COLO668 (cell line): ENCODE data around the gene KIRREL3.

Experiments
- DNase-seq: peaks from one replicate; lab custom pipeline; 2025; ENCODE audit not compliant: unreplicated experiment; lab: John Stamatoyannopoulos, UW

The KIRREL3 gene

DNA sequence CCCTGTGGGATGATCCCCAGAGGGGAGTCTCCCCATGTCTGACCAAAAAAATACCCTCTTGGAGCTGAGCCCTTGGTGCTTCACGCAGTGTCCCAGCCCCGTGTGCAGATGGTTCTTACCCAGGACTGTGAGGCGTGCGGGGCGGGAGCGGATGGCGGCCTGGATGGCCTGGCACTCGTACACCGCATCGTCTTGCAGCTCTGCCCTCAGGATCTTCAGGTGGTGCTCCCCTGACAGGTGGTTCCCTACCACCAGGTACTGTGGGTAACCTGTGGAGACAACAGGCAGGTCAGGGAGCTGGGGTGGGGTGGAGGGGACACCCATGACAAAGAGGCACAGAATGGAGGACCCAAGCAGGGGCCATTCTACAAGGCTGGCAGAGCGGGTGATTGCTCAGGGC is 479.4 kb downstream of the KIRREL3 start:
- DNase-seq = no peak

DNA sequence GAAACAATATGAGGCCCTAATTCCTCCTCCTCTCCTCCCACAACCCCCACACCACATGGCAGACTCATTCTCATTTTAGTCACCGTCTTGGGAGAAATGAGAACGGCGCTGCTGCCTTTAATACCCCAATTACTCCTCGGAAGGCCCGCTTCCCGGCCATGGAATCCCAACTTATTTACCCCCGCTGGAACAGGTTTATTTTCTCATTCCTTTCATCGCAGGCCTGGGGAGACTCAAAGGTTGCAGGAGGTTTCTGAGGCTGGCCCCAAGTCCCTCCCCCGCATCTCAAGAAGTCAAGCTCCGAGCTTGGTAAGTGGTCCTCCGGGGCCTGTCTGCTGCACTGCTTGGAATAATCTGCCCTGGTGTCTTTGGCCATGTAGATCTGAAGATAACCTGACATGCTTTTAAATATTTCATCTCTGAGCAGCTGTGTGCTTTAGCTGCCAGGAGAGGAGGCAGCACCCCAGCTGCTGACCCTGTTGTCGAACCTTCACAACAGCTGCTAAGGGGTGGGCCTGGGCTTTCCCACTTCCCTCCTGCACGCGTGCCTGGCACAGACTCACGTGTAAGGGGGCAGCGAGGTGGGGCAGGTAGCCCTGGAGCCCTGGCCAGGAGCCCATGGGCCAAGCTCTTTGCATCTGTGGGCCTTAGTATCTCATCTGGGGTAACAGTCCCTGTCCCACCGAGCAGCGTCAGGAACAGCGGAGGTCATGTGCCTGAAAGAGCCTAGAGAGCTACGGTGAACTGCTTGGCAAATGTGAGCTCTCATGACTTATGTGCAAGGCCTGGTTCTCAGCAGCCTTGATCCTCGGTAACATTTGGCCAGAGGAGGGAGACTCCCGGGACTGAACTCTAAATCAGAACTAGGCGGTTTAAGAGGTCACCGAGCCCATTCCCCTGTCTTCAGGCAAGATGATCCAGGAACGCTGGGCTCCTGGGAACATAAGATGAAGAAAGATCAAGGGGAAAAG is 480.5 kb downstream of the KIRREL3 start:
- no peak for DNase-seq

DNA sequence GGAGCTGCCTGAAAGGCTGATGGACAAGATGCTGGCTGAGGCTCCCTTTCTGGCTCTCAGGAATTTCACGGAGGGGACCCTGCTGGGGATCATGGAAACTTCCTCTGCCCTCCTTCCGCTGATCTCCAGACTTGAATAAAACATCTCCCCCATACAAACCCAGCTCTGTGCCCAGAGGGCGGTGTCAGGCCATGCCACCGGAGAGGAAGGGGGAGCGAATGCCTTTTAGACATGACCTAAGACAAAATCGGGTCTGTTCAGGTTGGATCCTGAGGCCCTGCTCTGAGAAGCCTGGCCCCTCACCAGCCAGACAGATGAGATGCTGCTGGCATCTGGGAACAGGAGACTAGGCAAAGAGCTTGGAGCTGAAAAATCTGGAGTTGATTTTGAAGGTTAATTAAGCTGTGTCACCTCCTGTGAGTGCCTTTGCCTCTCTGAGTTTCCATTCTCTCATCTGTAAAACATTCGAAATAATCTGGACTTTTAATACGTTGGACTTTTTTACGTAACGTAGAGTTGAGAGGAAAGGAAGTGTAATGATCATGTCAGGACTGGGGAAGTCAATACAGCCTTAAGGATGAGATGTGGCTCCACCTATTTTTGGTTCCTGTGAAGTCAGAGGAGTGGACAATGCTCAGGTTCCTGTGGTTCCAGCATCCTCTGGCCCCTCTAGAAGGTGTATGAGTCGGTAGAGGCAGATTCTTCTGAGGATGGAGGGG is 481.4 kb downstream of the KIRREL3 start:
- no peak for DNase-seq

DNA sequence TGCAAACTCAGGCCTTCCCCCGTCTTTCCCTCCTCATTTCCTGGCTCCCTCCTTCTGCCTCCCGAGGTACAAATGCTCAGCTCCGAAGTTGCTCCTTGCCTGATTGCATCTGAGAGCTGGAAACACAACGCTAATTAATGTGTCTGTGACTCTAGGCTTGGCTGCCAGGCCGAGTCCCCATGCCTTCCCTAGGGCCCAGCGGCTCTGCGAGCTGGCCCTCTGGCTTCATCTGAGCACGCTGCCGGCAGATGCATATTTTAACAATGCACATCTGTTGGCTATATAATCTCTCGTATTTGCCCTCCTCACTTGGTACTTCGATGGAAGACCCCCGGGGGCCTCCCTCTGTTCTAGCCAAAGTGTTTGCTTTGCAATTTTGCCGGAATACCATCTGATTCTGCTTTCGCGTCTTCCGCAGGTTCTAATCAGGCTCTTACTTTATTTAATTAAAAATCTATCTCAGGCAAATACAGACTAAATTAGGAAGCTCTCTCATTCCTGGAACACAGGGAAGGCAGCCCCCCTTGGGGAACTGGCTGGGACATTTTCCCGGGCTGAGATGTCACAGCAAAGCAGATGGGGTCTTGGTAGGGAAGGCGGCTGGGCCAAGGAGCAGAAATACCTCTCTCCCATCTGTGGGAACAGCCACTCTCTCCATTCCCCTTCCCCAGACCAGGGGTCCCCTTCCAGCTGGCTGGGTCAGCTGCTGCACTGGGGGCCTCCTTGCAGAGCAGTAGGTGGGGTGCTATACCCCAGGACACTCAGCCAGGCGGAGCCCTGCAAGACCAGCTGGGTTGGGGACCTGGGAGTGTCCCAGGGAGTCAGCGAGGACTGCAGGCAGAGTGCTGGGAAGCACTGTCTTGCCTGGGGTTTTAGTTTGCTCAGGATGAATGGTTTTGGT is 482.2 kb downstream of the KIRREL3 start:
- DNase-seq = no peak

DNA sequence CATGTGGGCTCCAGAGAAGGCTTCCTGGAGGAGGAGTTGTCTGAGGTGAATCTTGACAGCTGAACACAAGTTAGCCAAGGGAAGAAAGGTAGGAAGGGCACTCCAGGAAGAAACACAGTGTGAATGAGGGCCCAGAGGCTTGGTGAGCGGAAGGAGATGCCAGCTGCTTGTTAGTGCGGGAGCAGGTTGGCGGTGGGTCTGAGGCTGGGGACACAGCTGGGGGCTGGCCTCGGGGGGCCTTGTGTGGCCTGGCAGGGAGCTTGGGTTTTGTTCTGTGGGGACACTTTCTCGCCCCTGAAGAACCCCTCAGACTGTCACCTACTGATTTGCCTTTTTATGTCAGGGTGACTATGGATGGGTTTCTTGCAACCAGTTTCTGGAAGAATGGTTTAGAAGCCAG is 485.1 kb downstream of the KIRREL3 start:
- DNase-seq = no peak

DNA sequence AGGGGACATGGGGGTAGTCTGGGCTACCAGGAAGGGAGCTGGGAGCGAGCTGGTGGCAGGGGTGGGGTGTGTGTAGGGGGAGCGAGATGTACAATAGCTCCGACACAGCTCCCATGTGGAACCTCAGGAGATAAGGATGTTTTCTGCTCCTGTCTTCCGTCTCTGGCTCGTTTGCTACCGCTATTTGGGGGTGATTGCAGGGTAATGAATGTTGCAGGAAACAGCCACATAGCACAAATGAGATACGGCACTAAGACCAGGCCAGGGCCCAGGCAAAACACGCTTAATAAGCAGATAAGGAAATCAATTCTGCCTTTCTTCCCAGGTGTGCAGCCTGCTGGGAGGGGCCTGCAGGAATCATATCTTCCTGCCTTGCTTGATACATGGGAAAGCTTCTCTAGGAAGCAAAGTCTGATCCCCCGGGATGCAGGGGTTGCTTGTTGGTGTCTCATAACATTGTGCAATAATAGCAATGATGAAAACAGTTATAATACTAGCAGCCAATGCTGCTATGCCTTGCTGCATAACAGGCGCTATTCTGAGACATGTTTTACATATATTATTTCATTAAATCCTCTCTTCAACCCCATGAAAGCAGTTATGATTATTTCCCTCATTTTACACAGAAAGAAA is 486.4 kb downstream of the KIRREL3 start:
- DNase-seq = no peak

DNA sequence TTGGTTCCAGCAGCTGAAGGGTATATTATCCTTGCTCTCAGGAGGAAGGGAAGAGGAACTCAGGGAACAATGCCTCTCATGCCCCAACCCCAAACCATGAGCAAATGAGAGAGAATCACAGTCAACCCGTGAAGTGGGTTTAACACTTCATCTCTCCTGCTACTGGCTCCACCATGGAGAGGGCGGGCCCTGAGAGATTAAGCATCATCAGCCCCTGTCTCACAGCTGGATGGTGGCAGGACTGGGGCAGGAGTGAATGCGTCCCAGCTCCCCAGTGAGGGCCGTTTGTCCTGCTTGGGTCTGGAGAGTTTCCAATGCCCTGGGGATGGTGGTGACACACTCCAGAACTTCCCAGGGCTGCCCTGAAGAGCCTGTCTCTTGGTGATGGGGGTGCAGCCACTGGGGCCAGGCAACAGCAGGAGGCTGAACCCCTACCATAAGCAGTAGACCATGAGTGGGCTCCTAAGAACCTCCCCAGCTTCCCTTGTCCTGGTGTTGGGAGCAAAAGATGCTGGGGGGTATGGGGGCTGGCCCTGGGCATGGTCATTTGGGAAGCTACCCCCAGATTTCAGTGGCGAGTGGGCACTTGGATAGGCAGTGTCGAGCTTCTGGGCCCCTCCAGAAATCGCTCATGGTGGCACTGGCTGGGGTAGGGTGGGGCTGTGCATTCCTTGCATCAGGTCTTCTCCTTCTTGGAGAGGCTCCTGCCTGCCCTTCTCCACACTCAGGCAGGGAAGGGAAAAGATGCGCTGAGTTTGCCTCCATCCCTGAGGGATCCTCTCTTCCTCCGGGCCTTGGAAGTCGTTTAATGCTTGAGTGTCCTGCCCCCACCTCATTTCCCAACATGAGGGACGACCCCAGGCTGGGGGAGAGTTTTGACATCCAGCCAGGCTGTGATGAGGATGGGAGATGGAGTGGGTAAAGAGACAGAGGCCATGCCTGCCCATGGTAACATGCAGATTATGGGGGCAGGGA is 487.5 kb downstream of the KIRREL3 start:
- no peak for DNase-seq

DNA sequence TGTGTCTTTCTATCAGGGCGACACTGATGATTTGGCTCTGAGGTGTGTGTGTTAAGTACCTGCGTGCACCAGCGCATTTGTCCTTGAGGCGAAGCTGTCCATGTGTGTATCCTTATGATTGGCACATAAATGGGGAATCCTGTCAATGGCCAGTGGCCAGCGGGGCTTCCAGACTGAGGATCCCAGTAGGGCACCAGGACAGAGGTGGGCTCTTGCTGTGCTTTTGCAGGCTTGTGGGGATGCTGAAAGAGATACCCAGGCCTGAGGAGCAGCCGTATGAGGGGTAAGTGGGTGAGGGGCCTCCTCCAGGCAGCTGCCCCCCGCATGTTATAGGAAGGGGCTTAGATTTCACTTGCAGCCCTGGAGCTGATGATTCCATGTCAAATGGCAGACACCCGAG is 488.3 kb downstream of the KIRREL3 start:
- DNase-seq = no peak

DNA sequence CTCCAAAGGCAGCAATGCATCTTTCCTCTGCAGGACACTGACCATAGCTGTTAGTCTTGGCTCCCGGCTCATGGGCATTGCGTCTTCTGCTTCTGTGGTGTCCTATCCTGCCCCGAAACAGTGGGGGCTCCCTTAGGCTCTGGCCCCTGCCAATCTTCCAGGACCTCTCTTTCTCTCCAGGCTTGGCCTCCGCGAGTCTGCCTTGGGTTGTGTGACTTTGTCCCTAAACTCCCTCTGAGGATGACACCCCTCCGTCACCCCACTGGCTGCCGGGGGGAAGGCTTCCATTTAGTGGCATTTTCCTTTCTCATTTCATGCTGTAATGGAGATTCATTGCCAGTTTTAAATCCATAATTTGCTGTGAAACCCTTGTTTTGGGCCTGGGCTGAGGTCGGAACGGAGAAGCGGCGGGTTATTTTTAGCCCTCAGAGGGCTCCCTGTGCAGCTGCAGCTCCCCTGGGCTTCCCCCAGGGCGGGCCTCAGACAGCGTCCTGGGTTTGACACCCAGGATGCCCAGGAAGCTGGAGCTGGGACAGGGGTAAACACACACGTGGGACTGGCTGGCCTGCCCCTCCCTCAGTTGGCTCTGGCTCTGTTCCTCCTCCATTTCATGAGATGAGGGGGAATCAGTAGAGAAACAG is 489.0 kb downstream of the KIRREL3 start:
- no peak for DNase-seq

DNA sequence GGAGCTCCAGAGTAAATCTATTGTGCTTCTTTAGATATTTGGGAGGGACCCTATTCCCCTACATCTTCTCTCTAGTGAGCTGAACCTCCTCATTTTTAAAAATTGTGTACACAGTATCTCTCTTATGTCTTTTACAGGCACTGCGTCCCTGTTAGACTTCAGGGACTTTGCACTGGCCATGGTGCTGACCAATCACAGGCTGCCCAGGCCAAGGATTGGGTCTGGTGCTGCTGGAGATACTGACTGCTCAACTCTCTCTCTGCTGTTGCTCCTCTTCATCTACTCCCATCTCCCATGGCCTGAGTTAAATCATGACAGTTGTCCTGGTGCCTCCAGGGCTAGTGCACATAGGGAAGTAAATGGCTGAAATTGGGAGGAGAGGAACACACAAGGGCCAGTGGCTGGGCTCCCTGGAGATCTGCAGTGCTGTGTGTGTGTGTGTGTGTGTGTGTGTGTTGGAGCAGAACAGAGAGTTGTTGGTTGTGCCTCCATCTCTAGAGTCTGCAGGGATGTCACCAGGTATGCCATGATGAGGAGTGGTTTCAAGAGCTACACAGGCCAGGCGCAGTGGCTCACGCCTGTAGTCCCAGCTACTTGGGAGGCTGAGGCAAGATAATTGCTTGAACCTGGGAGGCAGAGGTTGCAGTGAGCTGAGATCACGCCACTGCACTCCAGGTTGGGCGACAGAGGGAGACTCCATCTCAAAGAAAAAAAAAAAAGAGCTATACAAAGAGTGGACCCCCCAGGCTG is 489.8 kb downstream of the KIRREL3 start:
- no peak for DNase-seq

DNA sequence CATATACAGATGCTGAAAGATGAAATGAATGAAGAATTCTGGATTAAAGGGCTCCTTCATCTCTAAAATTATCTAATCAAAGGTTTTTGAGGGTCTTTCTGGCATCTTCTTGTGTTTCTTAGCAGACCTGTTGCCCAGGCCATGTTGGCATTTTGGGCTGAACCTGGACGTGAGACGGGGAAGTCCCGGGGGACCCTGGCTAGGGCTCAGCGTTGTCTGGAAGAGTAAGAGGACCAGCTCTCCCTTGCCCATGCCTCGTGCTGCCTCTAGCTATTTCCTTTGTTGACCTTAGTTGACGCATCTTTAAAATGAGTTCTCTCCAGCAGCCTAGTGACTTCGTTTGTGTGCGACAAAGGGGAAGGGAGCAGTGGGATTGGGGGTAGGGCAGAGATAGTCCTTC is 492.9 kb downstream of the KIRREL3 start:
- DNase-seq = no peak

DNA sequence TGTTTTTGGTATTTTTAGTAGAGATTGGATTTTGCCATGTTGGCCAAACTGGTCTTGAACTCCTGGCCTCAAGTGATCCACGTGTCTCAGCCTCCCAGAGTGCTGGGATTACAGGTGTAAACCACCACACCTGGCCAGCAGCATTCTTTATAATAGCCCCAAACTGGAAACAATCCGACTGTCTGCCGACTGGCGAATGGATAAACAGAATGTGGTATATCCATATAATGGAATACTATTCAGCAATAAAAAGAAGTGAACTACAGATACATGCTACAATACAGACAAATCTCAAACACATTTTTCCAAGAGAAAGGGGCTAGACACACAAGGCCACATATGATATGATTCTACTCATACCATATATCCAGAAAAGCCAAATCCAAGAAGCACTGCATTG is 493.8 kb downstream of the KIRREL3 start:
- DNase-seq = no peak

DNA sequence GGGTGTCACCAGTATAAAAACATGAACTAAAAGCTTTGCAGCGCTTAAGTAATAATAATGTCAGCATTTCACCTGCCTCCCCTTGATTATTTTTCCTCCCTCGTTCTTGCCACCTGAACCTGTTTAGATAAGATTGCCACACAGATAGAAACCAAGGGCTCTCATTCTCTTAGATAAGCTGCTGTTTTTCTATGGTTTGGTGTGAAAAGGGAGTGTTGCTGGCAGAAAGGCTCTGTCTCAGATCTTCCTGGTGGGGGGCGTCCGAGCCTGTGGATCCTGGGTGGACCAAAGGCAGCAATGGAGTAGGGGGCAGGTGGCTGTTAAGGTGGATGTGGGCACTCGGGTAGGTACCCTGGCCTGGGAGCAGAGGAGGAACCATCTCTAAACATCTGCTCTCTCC is 497.6 kb downstream of the KIRREL3 start:
- no peak for DNase-seq

DNA sequence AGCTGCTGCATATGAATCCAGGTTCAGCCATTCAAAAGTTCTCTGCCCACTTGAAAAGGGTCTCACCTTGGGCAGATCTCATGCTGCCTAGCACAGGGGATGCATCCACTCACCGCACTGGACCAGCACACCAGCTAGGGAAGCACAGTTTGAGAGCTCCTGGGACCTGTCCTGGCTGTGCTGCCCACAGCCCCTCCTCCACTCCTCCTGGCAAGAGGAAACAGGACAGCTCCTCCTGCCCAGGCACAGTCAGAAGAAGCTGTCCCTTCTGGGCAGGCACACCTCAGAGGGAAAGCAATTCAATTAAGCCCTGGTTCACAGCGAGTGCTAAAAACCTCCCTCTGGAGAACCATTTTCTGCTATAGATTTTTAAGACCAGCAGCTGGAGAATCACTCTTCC is 498.4 kb downstream of the KIRREL3 start:
- no peak for DNase-seq

DNA sequence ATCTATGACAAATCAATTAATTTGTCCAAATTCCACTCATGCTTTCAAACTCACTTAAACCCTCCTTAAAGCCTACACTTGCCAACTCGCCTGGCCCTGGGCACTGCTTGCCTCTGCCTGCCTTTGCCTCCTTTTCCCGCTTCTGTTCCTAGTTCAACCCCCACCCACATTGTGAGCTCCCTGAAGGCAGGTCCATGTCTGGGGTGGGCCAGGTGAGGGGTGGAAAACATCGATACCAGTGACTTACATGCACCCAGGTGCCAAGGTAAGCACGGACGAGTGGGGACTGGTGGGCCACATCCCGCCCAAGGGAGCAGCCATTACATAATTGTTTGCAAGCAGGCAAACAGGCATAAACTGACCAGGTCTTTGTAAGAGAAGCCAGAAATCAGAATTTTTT is 498.9 kb downstream of the KIRREL3 start:
- no peak for DNase-seq

DNA sequence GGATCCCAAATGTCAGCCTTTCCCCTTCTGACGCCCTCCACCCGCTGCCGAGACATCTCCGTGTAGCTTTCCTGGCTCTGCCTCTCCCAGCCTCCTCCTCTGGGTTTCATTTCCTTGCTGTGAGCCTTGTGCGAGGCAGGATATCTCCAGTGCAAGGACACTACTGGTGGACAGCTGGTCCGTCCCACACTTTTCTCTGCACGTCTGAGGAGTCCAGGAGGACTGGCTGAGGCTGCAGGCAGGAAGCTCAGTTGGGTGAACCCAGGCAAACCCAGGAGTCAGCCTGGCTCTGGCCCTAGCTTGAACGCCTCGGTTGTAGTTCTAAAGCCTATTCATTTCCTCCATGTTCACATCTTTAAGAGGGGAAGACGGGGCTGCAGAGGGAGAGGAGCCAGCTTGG is 499.6 kb downstream of the KIRREL3 start:
- no peak for DNase-seq

DNA sequence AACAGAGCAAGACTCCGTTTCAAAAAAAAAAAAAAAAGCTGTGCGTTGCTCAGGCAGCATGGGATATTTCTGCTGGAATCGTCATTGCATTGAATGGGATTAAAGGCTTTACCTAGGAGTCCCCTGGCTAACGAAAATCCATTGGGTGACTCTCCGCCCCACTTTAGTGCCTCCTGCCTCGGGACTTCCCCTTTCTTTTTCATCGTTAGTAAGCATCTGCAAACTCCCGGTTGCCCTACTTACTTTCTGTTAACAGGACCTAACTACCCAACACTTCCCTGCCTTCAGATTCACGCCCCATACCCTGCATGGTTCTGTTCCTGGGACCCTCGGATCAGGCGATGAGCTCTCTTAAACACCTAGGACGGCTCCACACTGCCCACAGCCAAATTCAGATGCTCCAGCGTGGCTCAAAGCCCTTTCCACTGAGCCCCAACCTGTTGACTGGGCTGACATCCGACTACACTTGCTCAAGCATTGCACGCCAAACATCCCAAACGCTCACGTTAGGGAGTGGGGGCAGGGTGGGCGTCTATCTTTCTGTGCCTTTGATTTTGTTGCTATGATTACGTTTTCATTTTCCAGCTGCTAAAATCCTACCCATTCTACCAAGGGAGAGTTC is 501.3 kb downstream of the KIRREL3 start:
- DNase-seq = no peak

DNA sequence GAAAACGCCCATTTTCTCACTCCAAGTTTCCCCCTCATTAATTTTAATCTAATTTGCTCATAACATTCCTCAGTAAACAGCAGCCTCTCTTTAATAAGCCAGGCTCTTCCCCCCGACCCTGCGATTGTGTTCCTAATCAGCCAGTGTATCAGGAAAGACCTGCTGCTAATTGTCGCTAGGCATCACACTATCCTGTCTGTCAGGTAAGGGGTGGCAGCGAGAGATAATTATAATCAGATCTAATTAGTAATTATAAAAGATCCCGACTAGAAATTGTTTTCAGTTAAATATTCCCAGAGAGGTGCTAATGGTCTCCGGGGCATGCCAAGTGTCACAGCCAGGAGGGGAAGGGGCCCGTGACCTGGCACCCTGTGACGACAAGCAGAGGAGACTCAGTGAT is 502.3 kb downstream of the KIRREL3 start:
- DNase-seq = no peak
